Midbrain (tissue), 1 donor: ENCODE results near the gene NHSL1.

Experiments
- DNase-seq: peaks from one replicate; lab custom pipeline; 2025; lab: John Stamatoyannopoulos, UW

NHSL1 gene

DNA sequence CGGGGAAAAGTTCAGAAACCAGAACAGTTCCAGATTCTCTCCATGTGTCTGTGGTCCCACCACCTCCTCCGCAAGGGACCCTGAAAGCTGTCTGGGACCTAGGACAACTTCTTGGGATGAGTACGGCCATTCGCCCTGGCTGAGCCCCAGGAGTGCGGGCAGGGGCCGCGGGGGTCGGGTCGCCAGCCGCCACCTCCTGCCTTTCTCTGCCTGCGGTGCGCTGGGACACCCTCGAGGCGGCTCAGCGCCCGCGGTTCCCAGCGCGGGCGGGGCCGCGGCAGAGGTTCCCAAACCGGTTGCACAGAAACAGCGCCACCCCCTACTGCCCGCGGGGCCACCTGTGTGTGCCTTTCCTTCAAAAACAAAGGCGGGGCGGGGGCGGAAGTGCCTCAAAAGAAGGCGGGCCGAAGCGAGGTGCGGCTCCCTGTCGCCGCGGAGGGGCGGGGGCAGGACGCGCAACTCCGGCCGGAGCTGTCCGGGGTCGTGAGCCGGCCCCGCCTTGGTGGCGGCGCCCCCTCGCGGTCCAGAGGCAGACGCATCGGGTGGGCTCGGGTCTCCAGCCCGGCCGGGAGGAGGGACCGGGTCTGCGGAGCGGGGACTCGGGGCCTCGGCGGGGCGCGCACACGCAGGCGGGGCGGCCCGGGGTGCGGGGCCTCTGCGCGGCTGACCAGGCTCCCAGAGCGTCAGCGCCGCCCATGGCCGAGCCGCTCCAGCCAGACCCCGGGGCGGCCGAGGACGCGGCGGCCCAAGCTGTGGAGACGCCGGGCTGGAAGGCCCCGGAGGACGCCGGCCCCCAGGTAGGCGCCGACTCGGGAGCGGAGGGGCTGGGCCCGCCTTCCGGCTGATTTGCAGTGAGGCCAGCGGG, 95.3 kb downstream of the NHSL1 start, which contains the start of gene HEBP2:
Gene HEBP2 (plus strand): TSS at position 423 of the 865 bp plus-strand sequence. CDS start 273 bp downstream, at position 696.
- peak; percentile 57 for DNase-seq

DNA sequence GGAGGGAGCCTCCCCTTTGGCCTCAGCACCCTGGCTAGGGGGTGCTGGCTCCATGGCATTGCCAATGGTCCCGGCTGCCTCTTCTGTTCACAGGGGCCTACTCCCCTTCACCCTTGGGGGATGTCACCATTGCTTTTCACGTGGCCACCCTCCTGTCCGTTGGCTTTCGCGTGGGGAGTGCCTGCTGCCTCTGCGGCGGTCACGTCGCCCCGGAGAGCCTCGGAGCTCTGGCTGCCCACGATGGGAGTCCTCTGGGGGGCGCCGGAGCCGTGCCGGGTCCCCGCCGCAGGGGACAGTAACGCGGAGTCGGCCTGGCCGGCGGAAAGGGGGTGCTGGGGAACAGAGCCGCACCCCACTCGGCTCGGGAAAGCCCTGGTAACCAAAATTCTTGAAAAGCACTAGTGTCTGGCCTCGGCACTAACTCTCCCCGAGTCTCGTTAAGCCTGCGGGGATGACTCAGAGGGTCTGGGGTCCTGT, 95.9 kb downstream of the NHSL1 start:
- peak; percentile 16 for DNase-seq

GRCh38 chr6:138402838-138403187, 96.5 kb downstream of the NHSL1 start:
- DNase-seq = no peak

- no peak for DNase-seq
Observed at GRCh38 chr6:138401960-138402837, 97.1 kb downstream of the NHSL1 start.

- DNase-seq = no peak
Observed at GRCh38 chr6:138400326-138400725, 99.0 kb downstream of the NHSL1 start.

- no peak for DNase-seq
Observed at GRCh38 chr6:138397128-138398122, 101.9 kb downstream of the NHSL1 start.

GRCh38 chr6:138396709-138397108, 102.6 kb downstream of the NHSL1 start:
- DNase-seq = no peak

- no peak for DNase-seq
Observed at GRCh38 chr6:138393871-138394783, 105.2 kb downstream of the NHSL1 start.

DNA sequence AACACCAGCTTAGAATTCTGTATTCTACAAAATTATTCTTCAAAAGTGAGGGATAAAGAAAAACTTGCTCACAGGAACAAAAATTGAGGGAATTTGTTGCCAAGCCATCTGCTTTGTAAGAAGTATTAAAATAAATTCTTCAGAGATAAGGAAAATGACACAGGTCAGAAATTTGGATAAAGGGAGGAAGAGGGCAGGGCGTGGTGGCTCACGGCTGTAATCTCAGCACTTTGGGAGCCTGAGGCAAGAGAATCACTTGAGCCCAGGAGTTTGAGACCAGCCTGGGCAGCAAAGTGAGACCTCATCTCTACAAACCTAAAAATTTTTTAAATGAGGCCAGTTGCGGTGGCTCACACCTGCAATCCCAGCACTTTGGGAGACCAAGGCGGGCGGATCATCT, 109.7 kb downstream of the NHSL1 start:
- DNase-seq = no peak

DNA sequence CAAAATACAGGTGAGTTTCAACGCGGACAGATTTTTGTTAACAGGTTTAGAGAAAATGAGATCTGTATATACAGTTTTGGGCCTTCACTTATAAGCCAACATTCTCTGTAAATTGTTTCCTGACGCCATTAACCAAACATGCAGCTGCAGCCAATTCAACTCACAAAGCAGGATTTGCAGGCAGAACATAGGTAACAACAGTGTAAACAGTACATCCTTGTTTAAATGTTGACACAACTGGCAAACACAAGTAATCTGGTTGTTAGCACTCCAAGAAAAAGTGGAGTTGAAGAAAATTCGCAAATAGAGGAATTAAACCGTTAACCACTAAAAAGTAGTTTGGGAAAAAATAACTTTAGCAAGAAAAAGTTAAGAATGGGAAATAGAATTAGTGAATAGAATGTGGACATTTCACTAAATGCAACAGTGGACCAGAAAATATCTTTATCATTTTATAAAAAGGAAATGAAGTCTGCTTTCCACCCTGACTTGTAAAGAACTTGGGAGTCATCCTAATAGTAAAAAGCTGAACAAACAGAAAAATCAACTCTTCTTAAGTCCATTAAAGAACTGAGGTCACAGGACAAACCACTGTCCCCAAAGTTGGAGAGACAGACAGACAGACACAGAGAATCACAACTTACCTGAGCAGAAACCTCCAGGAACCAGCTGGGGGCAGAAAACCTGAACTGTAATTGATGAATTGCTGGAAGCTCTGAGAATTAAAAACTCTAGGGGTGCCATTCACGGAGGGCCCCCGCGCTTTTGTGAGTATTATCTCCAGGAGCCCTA, 111.5 kb downstream of the NHSL1 start:
- no peak for DNase-seq

GRCh38 chr6:138386897-138387296, 112.4 kb downstream of the NHSL1 start:
- DNase-seq = no peak

DNA sequence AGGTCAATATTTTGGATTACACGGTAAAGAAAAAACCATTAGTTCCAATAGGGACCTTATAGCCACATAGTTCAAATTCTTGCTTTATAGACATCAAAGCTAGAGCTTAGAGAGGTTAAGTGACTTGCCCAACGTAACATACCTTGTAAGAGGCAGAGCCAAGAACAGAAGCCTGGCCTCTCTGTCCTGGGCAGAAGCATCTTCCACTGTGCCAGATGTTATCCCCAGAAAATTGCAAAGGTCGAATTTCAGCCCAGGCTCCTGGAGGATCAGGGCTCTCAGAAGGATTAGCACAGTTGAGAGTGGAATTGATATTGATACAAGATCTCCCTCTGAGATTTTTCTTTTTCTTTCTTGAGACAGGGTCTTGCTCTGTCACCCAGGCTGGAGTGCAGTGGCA, 115.5 kb downstream of the NHSL1 start:
- DNase-seq = no peak

- no peak for DNase-seq
Observed at GRCh38 chr6:138382498-138383265, 116.6 kb downstream of the NHSL1 start.

DNA sequence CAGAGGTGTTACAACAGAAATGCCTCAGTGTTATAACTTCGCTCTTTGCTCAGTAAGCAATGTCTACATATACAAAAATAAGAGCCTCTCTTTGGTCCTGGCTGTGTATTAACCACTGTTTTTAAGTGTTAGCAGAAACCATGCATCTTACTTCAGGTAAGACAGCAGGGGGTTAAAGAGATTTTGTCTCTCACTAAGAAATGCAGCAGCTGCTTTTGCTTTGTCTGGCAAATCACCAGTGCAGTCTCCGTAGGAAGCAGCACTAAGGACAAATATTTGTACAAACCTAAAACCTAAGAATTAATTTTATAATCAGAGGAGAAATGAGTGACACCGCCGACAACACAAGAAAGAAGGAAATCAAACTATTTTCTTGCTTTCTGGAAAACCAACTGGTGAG, 120.8 kb downstream of the NHSL1 start:
- no peak for DNase-seq

- DNase-seq = no peak
Observed at GRCh38 chr6:138377844-138378243, 121.5 kb downstream of the NHSL1 start, which contains the start of gene SMIM28. Gene SMIM28 (plus strand): TSS chr6:138377905. CDS start chr6:138378073, 168 bp downstream.

GRCh38 chr6:138377042-138377441, 122.3 kb downstream of the NHSL1 start:
- DNase-seq = no peak

GRCh38 chr6:138374815-138375214, 124.5 kb downstream of the NHSL1 start:
- no peak for DNase-seq

- no peak for DNase-seq
Observed at GRCh38 chr6:138374230-138374629, 125.1 kb downstream of the NHSL1 start.
